Measurements from ENCODE around the gene CEND1.
A peak's percentile ranks its signal among the peaks of the same experiment; 100 is the strongest.
"Not testable (repeated sequence)": the region's sequence is repeated elsewhere in the genome, so short reads cannot be mapped to it uniquely, and the experiment has no call there.

Gene CEND1

GRCh38 chr11:765025-765801 lies 24.7 kb downstream of the CEND1 start:
- peak in 2 of 3 donors; percentile 28 to 52 for DNase-seq (ENCODE audit: low read depth in 2 of 3, low spot score in 1 of 3)

- DNase-seq (ENCODE audit: low read depth in 2 of 3, low spot score in 1 of 3): no peak
Measured at GRCh38 chr11:764322-765024, 25.4 kb downstream of the CEND1 start.

GRCh38 chr11:763549-764321 lies 26.2 kb downstream of the CEND1 start:
- no peak for DNase-seq (ENCODE audit: low read depth in 2 of 3, low spot score in 1 of 3)

GRCh38 chr11:763073-763463 lies 26.8 kb downstream of the CEND1 start:
- no peak for DNase-seq (ENCODE audit: low read depth in 2 of 3, low spot score in 1 of 3)

GRCh38 chr11:762421-763072 lies 27.3 kb downstream of the CEND1 start:
- DNase-seq (ENCODE audit: low read depth in 2 of 3, low spot score in 1 of 3): no peak

- no peak for DNase-seq (ENCODE audit: low read depth in 2 of 3, low spot score in 1 of 3)
Measured at GRCh38 chr11:761526-762108, 28.3 kb downstream of the CEND1 start.

GRCh38 chr11:760236-760635 lies 29.7 kb downstream of the CEND1 start:
- no peak for DNase-seq (ENCODE audit: low read depth in 2 of 3, low spot score in 1 of 3)

GRCh38 chr11:749731-750130 lies 40.2 kb downstream of the CEND1 start:
- no peak for DNase-seq (ENCODE audit: low read depth in 2 of 3, low spot score in 1 of 3)

- no peak for DNase-seq (ENCODE audit: low read depth in 2 of 3, low spot score in 1 of 3)
Measured at GRCh38 chr11:748007-748359, 41.9 kb downstream of the CEND1 start.

GRCh38 chr11:747158-748006 lies 42.5 kb downstream of the CEND1 start, which contains the start of gene TALDO1:
Gene TALDO1, plus strand, starts transcription at chr11:747464. Its CDS starts 18 bp downstream, at chr11:747482.
- peak; percentile 78 to 91 (median 79) for DNase-seq (ENCODE audit: low read depth in 2 of 3, low spot score in 1 of 3)

GRCh38 chr11:746289-747157 lies 43.4 kb downstream of the CEND1 start:
- DNase-seq (ENCODE audit: low read depth in 2 of 3, low spot score in 1 of 3): no peak

- DNase-seq (ENCODE audit: low read depth in 2 of 3, low spot score in 1 of 3): no peak
Measured at GRCh38 chr11:745428-745827, 44.5 kb downstream of the CEND1 start.

GRCh38 chr11:742571-743201 lies 47.2 kb downstream of the CEND1 start:
- DNase-seq (ENCODE audit: low read depth in 2 of 3, low spot score in 1 of 3): no peak

GRCh38 chr11:742156-742546 lies 47.7 kb downstream of the CEND1 start:
- DNase-seq (ENCODE audit: low read depth in 2 of 3, low spot score in 1 of 3): no peak

- not testable (repeated sequence) for DNase-seq (ENCODE audit: low read depth in 2 of 3, low spot score in 1 of 3)
Measured at GRCh38 chr11:737899-738298, 52.0 kb downstream of the CEND1 start.

GRCh38 chr11:737366-737765 lies 52.5 kb downstream of the CEND1 start:
- no peak for DNase-seq (ENCODE audit: low read depth in 2 of 3, low spot score in 1 of 3)
